ENCODE measurements around the gene MED14.

DNA sequence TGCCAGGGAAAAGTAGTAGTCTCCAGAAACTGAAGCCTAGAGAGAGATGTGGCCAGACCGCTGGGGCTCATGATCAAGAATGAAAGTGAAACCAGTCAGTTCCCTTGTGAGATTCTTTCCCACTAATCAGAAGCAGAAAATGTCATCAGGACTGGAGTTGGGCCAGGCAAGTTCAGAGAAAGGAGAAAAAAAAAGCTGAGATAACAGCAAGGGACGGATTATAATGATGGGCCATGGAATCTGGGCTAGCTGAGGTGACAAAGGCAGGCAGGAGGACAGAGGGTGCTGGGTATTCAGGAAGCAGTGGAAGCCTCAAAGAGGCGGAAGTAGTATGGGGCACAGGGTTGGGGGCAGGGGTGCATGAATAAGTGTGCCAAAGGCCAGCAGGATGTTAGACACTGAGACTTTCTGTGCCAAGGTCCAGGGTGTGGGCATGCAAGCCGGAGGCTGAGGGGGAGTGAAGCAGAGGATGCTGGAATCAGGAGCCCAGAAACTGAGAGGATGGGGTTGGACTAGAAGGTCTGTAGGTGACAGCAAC lies 90.5 kb downstream of the MED14 start:
- no peak for TF ChIP-seq PPARA (CRISPR knock-in tag; IDR thresholded peaks at IDR 0.05; ENCODE audit: borderline replicate concordance)
- TF ChIP-seq ZNF565 (CRISPR knock-in tag; conservative IDR thresholded peaks at IDR 0.05; ENCODE audit: low read depth) = no peak
- TF ChIP-seq ISL1 (CRISPR knock-in tag; IDR thresholded peaks at IDR 0.05) = no peak
- no peak for TF ChIP-seq PATZ1 (CRISPR knock-in tag; IDR thresholded peaks at IDR 0.05; ENCODE audit: borderline replicate concordance)
